NCI-H2196 treated with DMSO at 0.1 percent for 48 hours (cell line): ENCODE measurements around the gene ASTN2.

ENCODE experiments used
- DNase-seq: peaks from one replicate; lab custom pipeline; 2025; ENCODE audit not compliant: unreplicated experiment; lab: John Stamatoyannopoulos, UW

ASTN2 gene

GRCh38 chr9:117182046-117182445 is 232.8 kb downstream of the ASTN2 start:
- DNase-seq = no peak

DNA sequence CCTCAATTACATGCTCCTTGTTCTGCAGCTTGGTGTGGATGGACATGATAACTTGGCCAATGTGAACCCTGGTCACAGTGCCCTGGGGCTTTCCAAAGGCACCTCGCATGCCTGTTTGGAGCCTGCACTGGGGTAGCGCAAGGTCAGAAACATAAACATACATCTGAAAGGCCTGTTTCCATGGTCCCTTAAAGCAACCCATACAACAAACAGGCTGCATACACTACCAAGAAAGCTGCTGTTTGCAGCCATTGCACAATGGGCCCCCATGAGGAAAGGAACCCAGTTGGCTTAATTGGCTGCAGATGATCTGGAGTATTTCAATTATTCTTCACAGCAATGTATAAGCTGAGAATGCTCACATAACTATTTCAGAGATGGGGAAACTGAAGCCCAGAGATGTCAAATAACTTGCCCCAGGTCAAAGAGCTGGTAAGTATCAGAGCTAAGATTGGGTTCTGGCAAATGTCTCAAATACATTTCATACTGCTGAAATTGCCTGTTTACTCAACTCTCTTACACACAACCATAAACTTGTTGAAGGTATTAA is 233.9 kb downstream of the ASTN2 start:
- no peak for DNase-seq

GRCh38 chr9:117178596-117179375 is 236.1 kb downstream of the ASTN2 start:
- no peak for DNase-seq

DNA sequence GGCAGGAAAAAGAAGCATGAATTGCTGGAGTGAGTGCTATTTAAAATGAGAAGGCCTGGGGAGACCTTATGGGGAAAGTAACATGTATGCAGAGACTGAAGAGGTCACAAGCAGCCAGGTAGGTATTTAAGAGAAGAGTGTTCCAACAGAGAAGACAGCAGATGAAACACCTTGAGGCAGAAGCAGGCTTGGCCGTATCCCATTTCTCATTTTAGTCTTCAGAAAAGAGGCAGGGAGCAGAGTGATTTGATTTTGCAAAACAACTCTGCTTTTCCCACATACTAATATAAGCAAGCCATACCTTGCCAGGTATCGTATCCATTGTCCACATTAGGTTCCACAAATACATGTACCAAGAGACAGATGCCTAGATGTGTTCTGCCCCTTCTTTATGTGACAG is 244.3 kb downstream of the ASTN2 start:
- no peak for DNase-seq

DNA sequence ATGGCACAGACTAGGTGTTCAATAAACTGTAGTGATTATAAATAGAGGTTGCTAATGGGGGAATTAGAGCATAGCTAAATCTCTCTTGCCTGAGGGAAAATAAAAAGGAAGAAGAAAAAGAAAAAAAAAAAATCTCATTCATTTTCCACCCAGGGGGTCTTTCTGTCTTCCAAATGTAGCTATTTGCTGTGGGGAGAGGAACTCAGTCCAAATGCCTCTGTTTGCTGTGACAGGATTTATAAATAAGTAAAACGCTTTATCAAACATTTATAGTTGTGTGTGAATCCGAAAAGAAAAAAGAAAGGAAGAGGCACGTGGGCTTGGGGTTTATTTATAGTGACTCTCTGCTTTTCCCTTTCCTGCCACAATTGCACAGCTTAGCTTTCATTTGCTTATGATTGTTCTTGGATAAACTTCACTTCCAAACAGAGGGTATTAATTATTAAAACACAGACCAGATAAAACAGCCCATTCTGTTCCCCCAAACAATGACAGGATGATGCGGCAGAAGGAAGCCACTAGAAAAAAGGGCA is 245.7 kb downstream of the ASTN2 start:
- DNase-seq = no peak

- DNase-seq = no peak
Observed at GRCh38 chr9:117164512-117164911, 250.3 kb downstream of the ASTN2 start.

GRCh38 chr9:117160254-117160653 is 254.6 kb downstream of the ASTN2 start:
- peak; percentile 5 for DNase-seq

- no peak for DNase-seq
Observed at GRCh38 chr9:117156771-117157535, 257.9 kb downstream of the ASTN2 start.

- DNase-seq = no peak
Observed at GRCh38 chr9:117156144-117156688, 258.6 kb downstream of the ASTN2 start.

DNA sequence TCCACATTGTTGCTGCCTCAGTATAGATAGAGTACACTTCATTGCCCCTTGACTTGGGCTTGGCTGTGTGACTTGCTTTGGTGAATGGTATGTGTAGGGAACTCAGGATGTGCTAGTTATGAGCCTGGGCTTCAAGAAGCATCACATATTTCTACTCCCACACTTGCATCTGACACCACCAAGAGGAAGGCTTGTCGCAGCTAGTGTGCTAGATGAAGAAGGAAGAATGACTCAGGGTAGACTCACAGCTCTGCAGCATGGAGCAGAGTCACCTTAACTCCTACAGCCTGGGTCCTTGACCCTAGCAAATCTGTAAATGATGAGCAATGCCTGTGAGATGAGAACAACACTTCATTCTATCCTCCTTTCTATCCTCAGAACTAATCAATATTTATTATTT is 261.8 kb downstream of the ASTN2 start:
- DNase-seq = no peak

DNA sequence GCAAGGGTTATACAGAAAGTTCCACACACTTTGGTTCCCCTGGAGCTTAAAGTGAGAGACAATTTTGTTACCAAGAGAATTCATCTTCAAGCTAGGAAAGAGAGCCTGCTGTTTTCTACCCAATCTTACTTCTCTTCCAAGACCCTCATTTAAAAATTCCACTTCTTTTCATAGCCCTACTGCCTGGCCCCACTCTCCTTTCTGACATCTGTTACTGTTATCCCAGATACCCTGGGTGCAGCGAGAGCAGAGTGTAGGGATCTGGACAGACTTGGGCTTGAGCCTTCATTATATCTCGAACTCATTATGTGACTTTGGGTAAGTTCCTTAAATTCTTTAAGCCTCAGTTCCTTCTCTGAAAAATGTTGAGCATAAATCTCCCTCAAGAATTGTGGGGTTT is 263.1 kb downstream of the ASTN2 start:
- no peak for DNase-seq

GRCh38 chr9:117149996-117150395 is 264.9 kb downstream of the ASTN2 start:
- no peak for DNase-seq

DNA sequence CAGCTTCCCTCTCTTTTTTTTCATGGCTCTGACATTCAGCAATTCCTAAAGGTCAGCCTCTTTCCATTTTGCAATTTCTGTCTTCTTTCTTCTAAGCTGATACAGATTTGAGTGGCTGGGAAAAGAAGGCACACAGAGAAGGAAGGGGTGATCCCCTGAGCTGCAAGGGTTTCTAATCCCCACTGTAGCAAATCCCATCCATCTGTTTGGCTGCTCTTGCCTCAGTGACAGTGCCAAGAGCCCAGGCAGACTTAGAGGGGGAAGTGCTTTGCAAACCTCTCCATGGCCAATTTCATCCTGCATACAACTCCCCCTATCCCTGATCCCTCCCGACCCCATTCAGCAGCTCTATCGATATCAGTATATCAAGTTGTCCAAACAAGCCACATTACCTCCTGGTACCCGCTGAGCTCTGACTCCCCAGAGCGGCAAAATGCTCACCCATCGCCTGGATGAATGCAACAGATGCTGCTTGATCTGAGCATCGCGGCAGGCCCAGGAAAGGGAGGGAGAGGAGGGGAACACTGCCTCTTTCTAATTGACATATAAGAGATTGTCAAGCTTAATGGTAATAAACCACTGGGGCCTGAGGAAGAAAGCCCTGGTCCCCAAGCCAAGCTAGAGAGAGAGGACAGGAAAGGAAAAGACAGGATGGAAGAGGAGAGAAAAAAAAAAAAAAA is 268.9 kb downstream of the ASTN2 start:
- DNase-seq = no peak

GRCh38 chr9:117145081-117145480 is 269.8 kb downstream of the ASTN2 start:
- no peak for DNase-seq

- DNase-seq = no peak
Observed at GRCh38 chr9:117138231-117138630, 276.6 kb downstream of the ASTN2 start.

DNA sequence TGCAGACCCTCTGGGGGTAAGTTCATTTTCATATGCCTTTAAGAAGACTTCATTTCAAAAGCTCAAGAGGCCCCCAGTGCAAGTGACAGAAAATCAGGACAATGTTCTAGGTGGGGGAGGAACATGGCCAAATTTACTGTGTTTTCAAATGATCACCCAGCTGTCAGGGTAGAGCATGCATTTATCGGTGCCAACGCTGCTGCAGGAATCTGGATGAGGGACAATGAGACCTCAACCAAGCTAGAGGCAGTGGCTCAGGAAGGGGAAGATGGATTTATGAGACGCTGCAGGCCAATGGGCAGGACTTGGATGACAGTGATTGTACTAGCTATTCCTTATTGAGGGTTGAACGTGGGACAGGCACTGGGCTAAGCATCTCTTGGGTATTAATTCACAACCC is 278.4 kb downstream of the ASTN2 start:
- DNase-seq = no peak

- DNase-seq = no peak
Observed at GRCh38 chr9:117135501-117136098, 279.3 kb downstream of the ASTN2 start.

DNA sequence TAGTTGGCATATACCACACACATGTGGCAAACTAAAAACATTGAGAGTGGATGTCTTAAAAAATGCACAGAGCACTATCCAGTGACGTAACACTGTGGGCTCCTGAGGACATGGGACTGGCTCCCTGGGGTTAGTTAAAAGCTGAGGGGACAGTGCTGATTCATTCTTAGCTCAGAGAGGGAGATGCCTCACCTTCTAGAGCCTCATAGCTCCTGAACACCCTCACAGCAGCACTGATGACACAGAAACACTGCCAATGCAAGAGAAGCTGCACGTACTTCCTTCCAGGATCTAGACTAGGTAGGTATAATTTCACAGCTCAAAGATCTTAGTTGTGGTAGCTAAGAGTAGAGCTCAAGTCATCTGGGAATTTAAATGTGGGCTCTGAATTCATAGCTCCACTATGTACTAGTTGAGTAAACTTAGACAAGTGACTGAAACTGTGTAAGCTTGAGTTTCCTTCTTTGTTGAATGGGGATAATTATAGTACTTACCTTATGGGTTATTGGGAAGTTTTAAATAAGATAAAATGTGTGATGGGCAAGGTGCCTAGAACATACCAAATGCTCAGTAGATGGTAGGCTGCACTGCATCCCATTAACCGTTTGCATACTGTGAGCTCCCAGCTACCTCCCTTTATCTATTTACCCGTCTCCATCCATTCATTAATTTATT is 279.9 kb downstream of the ASTN2 start:
- DNase-seq = no peak

- no peak for DNase-seq
Observed at GRCh38 chr9:117126871-117127270, 288.0 kb downstream of the ASTN2 start.

DNA sequence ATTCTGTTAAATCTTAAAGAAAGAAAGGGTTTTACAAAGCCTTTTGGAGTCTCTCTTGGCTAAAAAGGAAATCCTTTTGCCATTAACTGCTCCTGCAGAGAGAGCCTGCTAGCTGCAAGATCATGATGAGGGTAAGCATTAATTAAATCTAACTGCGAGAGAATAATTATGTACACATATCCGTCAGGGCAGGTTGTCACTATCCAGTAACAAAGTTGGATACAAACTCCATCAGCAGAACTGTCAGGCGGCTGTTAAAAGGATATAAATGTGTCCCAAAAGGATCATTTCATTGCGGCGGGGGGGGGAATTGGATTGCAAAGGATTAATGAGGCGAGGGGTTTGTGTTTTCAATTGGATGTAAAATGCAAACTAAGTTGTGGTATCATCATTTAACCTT is 289.3 kb downstream of the ASTN2 start:
- DNase-seq = no peak
